Aorta (tissue), 5 donors: Measurements from ENCODE around the gene TOM1L2. TPM values are rescaled to one million over a fixed set of nuclear protein-coding genes. Genes with fewer than 3 reads are reported as not detected.

Source experiments
- ATAC-seq: fragments of 200-7000 bp; cut with Tn5 transposase; one replicate; pipeline ENCODE4 v1.9.1; 2022; ENCODE audit warnings: moderate library complexity; ENCODE audit not compliant: low FRiP score
- DNase-seq, 2 donors: peaks; one replicate each; pipeline ENCODE4 v3.0.0-alpha.2; 2020
- H3K27ac ChIP-seq, 2 donors: one replicate each; pipeline ENCODE4 v1.5.1; 2013; ENCODE audit warnings: low read length in 2 of 2, mild to moderate bottlenecking in 2 of 2, moderate library complexity in 2 of 2, control low read depth in 1 of 2, inconsistent platforms in 1 of 2, low read depth in 1 of 2
- H3K27me3 ChIP-seq, 2 donors: one replicate each; pipeline ENCODE4 v1.6.1; 2013; ENCODE audit warnings: control low read depth in 1 of 2, low read length in 1 of 2, mild to moderate bottlenecking in 1 of 2, moderate library complexity in 1 of 2; ENCODE audit not compliant: insufficient read depth in 2 of 2, control insufficient read depth in 1 of 2
- H3K36me3 ChIP-seq, 2 donors: one replicate each; pipeline ENCODE4 v1.6.1; 2013; ENCODE audit warnings: control low read depth in 1 of 2, low read length in 1 of 2, mild to moderate bottlenecking in 1 of 2; ENCODE audit not compliant: insufficient read depth in 2 of 2, control insufficient read depth in 1 of 2
- H3K4me1 ChIP-seq, 2 donors: one replicate each; pipeline ENCODE4 v1.6.1; 2013; ENCODE audit warnings: low read length in 2 of 2, control low read depth in 1 of 2, mild to moderate bottlenecking in 1 of 2, moderate library complexity in 1 of 2; ENCODE audit not compliant: insufficient read depth in 2 of 2, control insufficient read depth in 1 of 2
- H3K4me3 ChIP-seq, 2 donors: one replicate each; pipeline ENCODE4 v1.5.1; 2013; ENCODE audit warnings: low read length in 2 of 2, control low read depth in 1 of 2, mild to moderate bottlenecking in 1 of 2
- H3K9me3 ChIP-seq: one replicate; pipeline ENCODE4 v1.6.1; 2013; ENCODE audit warnings: mild to moderate bottlenecking, low read length; ENCODE audit not compliant: control insufficient read depth
- WGBS, 2 donors: extraction: QIAGEN DNeasy Blood & Tissue Kit; methylation state at CpG; one replicate each; pipeline ENCODE4 v1.1.7; 2013; 5-methylcytosine and 5-hydroxymethylcytosine counted together
- intact Hi-C, 2 donors: fragments of 100-400 bp; cut with DNase I; formaldehyde crosslinking; loops; one replicate each; pipeline versions ENCODE4 v1.14.2 to v1.15.0; 2022
- polyA plus RNA-seq, 2 donors: library from polyadenylated mRNA; stranded (reverse); fragments of 200-250 nt; gene quantifications; one replicate each; pipeline ENCODE4 v1.2.3, GENCODE V29; 2013
- total RNA-seq, 2 donors: library from RNA; stranded (reverse); fragmentation: NEBNext Ultra II Directional; extraction: Animal tissue kit (Norgen Biotek cat#: 25700); gene quantifications; one replicate each; pipeline ENCODE4 v1.2.1, GENCODE V29; 2021
- donor health status: healthy with polysubstance abuse.
- donor health status: Bipolar disorder and iron deficiency.
- donor health status: DM: no; HTN: no; CAD: no.
- donor health status: DM: no; HTN: no; CAD: no.
- donor health status: DM: yes; HTN: yes; CAD: no.

Gene TOM1L2
- total and polyA plus RNA-seq, 4 donors, result 11.9 to 74.9 (median 54.8) TPM

GRCh38 chr17:17849845-17850373, 122.3 kb downstream of the TOM1L2 start:
- Histone ChIP-seq H3K36me3 (no peaks in the 10 kb centered on the region), H3K27ac (no peak overlapping the region), H3K4me3 (no peak overlapping the region), H3K27me3 (no peaks in the 10 kb centered on the region), H3K4me1 (peaks cover 0 to 3% of the 10 kb centered on the region in 2 donors), H3K9me3 (no peaks in the 10 kb centered on the region)
- DNase-seq, result peak in 1 of 2 donors; percentile 79
- ATAC-seq, result no peak
- intact Hi-C loops, result no loop called here
- WGBS, 2 donors, result 73 to 76% methylated on average over 2 of the region's 2 CpGs

GRCh38 chr17:17849147-17849820, 122.9 kb downstream of the TOM1L2 start:
- H3K27ac ChIP-seq, result no peak overlapping the region
- H3K9me3 ChIP-seq, result no peaks in the 10 kb centered on the region
- ATAC-seq (peak; percentile 75), DNase-seq (peak; percentile 90 to 91)
- no peaks in the 10 kb centered on the region for H3K27me3 ChIP-seq
- H3K4me1 ChIP-seq, result no peaks in the 10 kb centered on the region
- intact Hi-C loops, result no loop called here
- H3K36me3 ChIP-seq, result no peaks in the 10 kb centered on the region
- 16 to 18% methylated on average over 5 of the region's 5 CpGs for WGBS, 2 donors
- no peak overlapping the region for H3K4me3 ChIP-seq

GRCh38 chr17:17848311-17849082, 123.7 kb downstream of the TOM1L2 start:
- H3K9me3 ChIP-seq, result no peaks in the 10 kb centered on the region
- H3K27ac ChIP-seq, result peak overlapping the region in 1 of 2 donors; percentile 18
- ATAC-seq (peak; percentile 19), DNase-seq (no peak)
- no peak overlapping the region for H3K4me3 ChIP-seq
- intact Hi-C loops, result no loop called here
- no peaks in the 10 kb centered on the region for H3K27me3 ChIP-seq
- 86 to 87% methylated on average over 10 of the region's 10 CpGs for WGBS, 2 donors
- H3K4me1 ChIP-seq, result no peaks in the 10 kb centered on the region
- H3K36me3 ChIP-seq, result no peaks in the 10 kb centered on the region

- no peaks in the 10 kb centered on the region for H3K36me3 ChIP-seq
- H3K27ac ChIP-seq, result no peak overlapping the region
- ATAC-seq, result no peak
- no peaks in the 10 kb centered on the region for H3K9me3 ChIP-seq
- intact Hi-C loops, result no loop called here
- H3K27me3 ChIP-seq, result no peaks in the 10 kb centered on the region
- no peaks in the 10 kb centered on the region for H3K4me1 ChIP-seq
- WGBS, 2 donors, result 90 to 95% methylated on average over 5 of the region's 5 CpGs
- DNase-seq, result no peak
- no peak overlapping the region for H3K4me3 ChIP-seq
Observed at GRCh38 chr17:17847726-17848125, 124.5 kb downstream of the TOM1L2 start.

GRCh38 chr17:17847118-17847689, 125.0 kb downstream of the TOM1L2 start:
- whole genome bisulfite sequencing, 2 donors, result 83 to 84% methylated on average over 17 of the region's 17 CpGs
- Histone ChIP-seq H3K36me3 (no peaks in the 10 kb centered on the region), H3K4me1 (no peaks in the 10 kb centered on the region), H3K4me3 (no peak overlapping the region), H3K27ac (no peak overlapping the region), H3K27me3 (no peaks in the 10 kb centered on the region), H3K9me3 (no peaks in the 10 kb centered on the region)
- ATAC-seq, result no peak
- intact Hi-C loops, result no loop called here
- no peak for DNase-seq

- DNase-seq (no peak), ATAC-seq (no peak)
- intact Hi-C loops, result no loop called here
- Histone ChIP-seq H3K36me3 (no peaks in the 10 kb centered on the region), H3K9me3 (no peaks in the 10 kb centered on the region), H3K27me3 (no peaks in the 10 kb centered on the region), H3K4me3 (no peak overlapping the region), H3K4me1 (no peaks in the 10 kb centered on the region), H3K27ac (no peak overlapping the region)
- WGBS, 2 donors, result 86 to 90% methylated on average over 8 of the region's 8 CpGs
Observed at GRCh38 chr17:17846645-17847044, 125.6 kb downstream of the TOM1L2 start.

- no peak for ATAC-seq
- Histone ChIP-seq H3K36me3 (no peaks in the 10 kb centered on the region), H3K27ac (no peak overlapping the region), H3K4me1 (no peaks in the 10 kb centered on the region), H3K4me3 (no peak overlapping the region), H3K27me3 (no peaks in the 10 kb centered on the region), H3K9me3 (no peaks in the 10 kb centered on the region)
- no peak for DNase-seq
- intact Hi-C loops, result no loop called here
- 81 to 84% methylated on average over 8 of the region's 8 CpGs for WGBS, 2 donors
Observed at GRCh38 chr17:17846003-17846402, 126.2 kb downstream of the TOM1L2 start.

- Histone ChIP-seq H3K27me3 (no peaks in the 10 kb centered on the region), H3K36me3 (no peaks in the 10 kb centered on the region), H3K4me1 (no peaks in the 10 kb centered on the region), H3K4me3 (no peak overlapping the region), H3K9me3 (no peaks in the 10 kb centered on the region), H3K27ac (no peak overlapping the region)
- ATAC-seq (no peak), DNase-seq (peak in 1 of 2 donors; percentile 40)
- WGBS, 2 donors, result 83 to 84% methylated on average over 13 of the region's 13 CpGs
- intact Hi-C loops, result no loop called here
Observed at GRCh38 chr17:17845046-17845775, 127.0 kb downstream of the TOM1L2 start.
